GM12892 (cell line): ENCODE data around the gene FBXO11.

ENCODE experiments used
- POLR2A ChIP-seq: IDR thresholded peaks from 2 replicates; pipeline ENCODE4 v1.6.1; 2011; ENCODE audit warnings: low read depth, low read length, control low read depth
- TAF1 ChIP-seq: IDR thresholded peaks from 2 replicates; pipeline ENCODE4 v1.6.1; 2011; ENCODE audit warnings: low read depth, mild to moderate bottlenecking, control low read depth, low read length, borderline replicate concordance

- no peak for TF ChIP-seq TAF1
- TF ChIP-seq POLR2A: no peak
Measured at GRCh38 chr2:47876912-47877311, 29.4 kb downstream of the FBXO11 start.
